GM18868 (cell line): Measurements from ENCODE around the gene CCDC82.

Experiments
- ATAC-seq: cut with Tn5 transposase; IDR thresholded peaks from one replicate; pipeline ENCODE4 v1.9.1; 2021; ENCODE audit warnings: mild to moderate bottlenecking, moderate library complexity; ENCODE audit not compliant: unreplicated experiment

CCDC82 gene

DNA sequence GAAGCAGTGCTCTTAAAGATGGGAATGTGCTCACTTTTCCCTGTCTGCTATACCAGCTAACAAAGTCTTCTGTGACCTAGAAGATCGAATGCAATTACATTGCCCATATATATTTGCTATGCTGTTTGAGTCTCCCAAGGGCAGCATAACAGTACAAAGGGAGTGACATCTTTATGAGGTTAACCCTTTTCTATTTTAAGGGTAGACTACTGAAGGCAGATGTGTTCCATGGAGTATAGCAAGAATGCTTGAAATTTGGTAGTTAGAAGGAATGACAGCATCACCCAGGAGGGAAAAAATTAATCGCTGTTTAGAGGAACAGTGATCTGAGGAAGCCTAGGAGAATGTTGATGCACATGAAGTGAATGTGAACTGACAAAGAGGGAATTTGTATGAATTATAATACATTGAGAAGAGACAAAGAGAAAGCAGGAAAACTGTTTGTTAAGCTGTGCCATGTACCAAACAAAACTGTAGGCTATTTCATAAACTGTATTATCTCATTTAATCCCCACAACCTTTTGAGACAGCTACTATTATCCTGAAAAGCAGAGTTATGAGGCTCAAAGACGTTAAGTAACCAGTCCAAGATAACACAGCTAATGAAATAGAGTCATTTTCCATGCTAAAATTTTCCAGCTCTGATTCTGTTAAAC lies 59.7 kb downstream of the CCDC82 start:
- no peak for ATAC-seq

DNA sequence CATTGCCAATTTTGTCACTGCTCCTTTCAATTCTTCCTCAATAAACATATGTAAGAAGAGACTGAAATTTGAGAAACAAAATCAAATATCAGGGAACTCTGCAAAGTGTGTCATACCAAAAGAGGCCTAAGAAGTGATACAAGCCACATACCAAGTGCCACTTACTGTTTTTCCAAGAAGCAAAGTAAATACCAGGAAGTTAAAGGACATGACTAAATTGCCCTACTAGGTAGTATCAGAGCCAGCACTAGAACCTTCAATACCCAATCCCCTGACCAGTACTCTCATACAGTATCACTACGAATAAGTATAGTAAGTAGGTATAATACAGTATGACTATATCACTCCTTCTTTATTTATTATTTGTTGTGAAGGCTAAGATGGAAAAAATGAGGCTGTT lies 60.3 kb downstream of the CCDC82 start:
- no peak for ATAC-seq

DNA sequence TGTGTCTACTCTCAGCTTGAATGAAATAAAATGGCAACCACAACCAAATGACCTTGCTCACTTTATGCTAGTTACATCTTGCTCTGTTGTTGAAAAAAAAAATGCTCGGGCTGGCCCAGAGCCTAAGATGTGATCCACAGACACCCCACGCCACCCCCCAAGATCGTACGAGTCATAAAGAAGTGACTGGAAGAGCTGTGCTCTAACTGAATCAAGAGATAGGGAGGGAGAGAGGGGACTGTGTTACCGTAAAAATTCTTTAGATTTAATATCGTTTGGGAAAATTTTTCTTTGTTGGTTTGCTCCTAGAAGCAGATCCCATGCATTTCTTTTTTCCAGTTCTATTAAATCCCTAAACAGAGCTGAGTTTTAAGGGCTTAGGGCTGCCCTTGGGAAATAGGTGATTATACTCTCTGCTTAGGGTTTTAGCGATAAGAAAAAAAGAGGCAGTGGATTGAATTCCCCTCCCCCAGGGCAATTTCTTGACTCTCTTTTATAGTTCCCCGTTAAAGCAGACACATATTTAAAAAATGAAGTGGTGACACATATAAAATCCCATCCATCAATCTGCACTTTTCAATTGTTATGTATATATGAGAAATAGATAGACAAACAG lies 61.2 kb downstream of the CCDC82 start:
- no peak for ATAC-seq

- no peak for ATAC-seq
These were observed 62.8 kb downstream of the CCDC82 start for GRCh38 chr11:96326959-96327358.

GRCh38 chr11:96324912-96325311 lies 64.8 kb downstream of the CCDC82 start:
- ATAC-seq = no peak

DNA sequence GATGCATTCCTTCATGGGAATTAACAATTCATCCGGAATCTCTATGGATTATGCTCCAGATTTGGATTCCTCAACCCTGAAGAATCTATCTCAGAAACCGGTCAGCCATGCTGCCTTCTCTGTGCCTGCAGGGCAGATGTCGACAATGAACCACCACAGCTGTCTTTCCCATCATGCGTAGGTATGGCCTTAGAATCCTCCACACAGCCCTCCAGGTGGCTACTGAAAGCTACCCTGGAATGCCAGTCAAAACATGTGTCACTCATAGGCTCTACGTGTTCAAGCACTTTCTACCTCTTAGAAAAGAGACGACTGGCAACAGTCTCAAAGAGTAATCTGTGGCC lies 66.1 kb downstream of the CCDC82 start:
- ATAC-seq = no peak

DNA sequence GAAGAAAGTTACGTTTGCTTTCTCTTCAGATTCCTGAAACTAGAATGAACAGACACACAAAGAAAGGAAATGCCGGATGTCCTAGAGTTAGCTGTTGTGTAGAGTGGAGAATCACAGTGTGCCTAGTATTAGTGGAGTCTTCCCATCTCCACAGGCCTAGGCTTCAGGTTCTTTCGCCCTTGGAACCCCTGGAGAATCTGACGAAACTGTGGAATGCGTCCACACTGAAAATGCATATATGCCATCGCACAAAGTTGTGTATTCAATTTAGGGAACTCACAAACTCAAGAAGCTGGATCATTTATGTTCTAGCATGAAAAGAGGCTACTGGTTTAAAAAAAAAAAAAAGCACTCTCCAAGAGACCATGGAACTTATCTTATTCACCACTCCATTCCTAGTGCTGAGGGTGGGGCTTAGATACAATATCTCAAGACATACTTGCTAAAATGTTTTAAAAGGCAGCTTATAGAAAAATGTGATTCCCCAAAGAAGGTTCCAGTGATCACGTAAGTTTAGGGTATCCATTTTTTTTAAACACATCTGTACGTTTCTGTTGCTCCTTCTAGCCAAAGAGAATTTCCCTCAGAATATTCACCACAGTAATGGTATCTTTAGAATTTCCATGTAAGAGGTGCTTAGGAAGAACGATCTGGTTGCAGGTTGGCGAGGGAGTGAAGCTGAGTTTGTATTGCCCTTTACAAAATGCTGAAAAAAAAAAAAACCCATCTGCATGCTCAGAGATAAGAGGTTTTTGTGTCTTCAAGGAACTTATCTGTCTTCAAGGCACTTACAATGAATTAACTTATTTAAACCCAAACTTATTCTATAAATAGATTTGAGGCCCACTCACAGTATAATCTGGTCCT lies 66.7 kb downstream of the CCDC82 start:
- ATAC-seq = no peak

DNA sequence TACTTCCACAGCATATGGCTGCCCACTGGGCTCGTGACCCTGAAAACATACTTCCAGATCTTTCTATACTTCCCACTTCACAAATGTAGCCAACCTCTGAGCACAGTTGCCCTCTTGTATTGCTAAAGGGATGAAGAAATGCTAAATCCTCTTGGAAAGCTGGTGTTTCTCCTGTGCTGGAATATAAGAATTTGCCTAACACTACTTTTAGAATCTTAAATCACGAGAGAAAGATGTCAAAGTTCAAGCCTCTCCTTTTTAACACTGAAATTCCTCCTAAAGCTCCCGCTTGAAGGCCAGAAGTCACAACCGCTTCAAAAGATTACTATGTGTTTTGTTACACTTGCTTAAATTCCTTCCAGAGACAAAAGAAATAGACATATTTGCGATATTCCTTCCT lies 68.6 kb downstream of the CCDC82 start:
- no peak for ATAC-seq

DNA sequence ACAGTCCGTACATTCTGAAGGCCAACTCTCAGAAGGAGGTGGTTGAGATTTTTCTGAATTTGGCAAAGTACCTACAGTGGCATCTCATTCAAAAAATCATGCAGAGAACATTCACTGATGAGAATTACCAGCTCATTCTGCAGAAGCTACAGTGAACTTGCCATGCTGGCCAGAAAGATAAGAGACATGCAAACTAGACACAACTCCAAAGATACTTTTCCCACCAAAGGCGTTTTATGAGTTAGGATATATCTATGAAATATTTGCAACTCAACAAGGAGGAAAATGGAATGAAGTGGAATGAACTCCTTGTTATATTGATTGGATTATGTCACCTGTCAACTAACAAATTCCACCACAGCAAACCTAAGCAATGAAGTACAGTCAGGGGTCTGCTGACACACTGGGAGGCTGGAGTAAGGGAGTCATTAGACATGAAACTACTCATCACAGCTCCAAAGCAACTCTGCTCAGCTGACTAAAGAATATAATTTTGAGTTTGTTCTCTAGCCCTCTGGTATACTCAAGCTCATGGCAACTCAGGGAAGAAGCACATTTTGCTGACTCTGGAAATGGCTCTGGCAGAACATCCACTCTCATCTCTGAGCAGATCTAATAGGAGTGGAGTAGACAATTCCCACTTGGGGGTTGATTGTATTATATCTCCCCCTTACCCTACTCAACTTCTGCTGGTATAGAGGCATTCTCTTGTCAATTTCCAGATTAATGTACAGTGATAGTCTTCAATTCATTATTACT lies 69.6 kb downstream of the CCDC82 start:
- ATAC-seq = no peak

DNA sequence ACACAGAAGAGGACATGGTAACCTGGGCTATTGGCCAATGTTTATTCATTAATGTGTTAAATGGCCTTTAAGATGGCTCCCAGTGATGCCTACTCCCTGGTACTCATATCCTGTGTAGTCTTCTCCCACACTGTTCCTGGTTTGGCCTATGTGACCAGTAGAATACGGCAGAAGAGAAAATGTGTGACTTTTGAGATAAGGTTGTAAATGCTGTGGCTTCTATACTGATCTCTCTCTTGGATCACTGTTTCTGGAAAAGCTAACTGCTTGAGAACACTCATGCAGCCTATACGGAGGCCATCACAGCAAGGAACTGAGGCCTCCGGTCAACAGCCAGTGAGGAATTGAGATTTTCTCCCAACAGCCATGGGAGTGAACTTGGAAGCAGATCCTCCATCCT lies 70.9 kb downstream of the CCDC82 start:
- no peak for ATAC-seq

DNA sequence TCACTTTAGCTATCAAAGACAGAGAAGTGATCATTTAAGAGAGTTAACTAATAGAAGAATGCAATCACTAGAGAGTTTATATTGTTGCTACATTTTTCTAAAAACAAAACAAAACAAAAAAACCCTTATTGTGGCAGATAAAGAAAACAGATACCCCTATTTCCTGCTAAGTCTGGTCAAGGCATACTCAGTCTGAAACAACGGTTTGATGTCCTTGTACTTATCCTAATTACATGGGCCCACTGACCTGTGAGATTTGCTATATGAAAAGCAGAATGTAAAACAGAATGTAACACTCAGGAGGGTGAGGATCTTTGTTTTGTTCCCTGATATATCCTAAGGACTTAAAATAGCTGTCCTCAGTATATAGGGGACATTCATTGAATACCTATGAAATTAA lies 71.3 kb downstream of the CCDC82 start:
- ATAC-seq = no peak

DNA sequence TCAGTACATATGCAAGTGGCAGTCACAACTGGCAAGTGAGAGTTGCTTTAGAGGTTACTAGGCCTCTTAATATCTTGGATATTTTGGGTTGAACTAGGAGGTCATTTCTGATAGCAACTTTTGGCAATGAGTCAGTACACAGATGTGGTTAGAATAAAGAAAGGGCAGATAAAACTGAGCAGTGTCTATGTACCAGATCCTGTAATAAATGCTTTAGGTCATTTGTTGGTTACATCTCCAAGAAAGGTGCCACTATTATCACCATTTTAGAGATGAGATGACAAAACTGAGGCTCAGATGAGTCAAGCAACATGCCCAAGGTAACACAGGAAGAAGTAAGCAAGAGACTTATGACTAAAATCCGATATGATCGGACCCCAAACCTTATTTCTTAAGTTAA lies 71.7 kb downstream of the CCDC82 start:
- ATAC-seq = peak; percentile 41

DNA sequence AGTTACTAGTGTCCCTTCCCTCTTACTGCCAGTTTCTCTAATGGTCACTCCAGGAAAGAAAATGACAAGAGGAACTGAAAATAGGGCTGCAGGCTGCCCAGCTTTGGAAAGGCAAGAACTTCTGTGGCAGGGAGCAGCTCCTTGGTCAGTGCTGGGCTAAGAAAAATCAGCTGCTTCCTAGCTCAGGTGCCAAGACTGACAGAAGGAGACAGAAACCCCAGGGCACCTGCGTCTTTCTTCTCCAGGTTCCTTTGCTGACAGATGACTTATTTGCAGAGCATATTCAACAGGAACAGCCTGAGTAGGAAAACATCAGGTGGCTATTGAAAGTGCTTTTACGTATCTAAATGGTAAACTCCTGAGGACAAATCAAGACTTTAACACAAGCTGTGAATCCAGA lies 72.1 kb downstream of the CCDC82 start:
- ATAC-seq = no peak

DNA sequence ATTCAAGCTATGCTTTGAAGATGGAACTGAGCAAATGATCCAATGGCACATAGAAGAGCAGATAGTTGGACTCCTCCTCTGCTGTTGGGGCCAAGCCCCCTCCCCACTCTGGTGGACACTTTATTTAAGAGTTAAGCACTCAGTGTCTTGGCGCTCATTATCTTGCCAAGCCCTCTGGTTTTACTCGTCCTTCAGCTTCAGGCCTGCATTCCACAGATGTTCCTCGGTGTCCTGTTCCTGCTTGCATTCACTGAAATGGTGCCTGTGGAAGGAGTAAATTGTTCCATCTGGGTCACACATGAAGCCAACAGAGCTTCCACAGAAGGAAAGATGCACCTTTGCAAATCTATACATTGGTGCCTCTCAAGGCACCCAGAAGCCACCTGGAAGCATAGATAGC lies 72.8 kb downstream of the CCDC82 start:
- no peak for ATAC-seq

- ATAC-seq = no peak
These were observed 74.2 kb downstream of the CCDC82 start for GRCh38 chr11:96315476-96315875.

DNA sequence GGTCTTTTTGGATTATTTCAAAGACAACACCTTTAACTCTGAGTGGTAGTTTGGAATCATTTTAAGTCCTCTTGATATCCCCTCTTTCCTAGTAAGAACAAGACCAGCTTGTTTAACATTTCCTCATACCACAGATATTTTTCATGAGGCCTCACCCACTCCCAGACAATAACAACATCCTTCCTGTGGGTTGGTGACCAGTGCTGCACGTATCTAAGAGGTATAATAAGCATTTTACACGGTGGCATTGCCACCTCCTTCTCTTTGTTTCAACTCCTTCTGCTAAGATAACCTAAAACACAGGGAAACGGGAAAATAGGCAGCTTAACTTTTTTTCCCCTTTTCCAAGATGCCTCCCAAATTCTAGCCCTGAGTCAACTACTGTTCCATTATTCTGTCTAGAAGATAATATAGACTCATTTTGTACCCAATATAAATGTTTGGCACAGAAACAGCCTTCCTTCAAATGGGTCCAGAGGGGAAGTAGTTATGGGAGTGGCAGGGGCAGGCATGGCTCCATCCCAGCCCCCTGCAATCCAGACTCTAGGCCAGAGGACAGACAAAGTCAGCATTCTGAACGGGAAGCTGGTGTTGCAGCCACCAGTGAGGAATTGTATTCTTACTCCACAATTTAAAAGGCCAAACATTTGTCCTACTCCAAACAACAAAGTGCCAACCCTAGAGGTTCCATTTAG lies 75.2 kb downstream of the CCDC82 start:
- no peak for ATAC-seq

GRCh38 chr11:96313163-96313562 lies 76.5 kb downstream of the CCDC82 start:
- ATAC-seq = no peak

GRCh38 chr11:96311120-96311568 lies 78.6 kb downstream of the CCDC82 start:
- ATAC-seq = no peak

GRCh38 chr11:96310236-96310635 lies 79.5 kb downstream of the CCDC82 start:
- ATAC-seq = no peak

DNA sequence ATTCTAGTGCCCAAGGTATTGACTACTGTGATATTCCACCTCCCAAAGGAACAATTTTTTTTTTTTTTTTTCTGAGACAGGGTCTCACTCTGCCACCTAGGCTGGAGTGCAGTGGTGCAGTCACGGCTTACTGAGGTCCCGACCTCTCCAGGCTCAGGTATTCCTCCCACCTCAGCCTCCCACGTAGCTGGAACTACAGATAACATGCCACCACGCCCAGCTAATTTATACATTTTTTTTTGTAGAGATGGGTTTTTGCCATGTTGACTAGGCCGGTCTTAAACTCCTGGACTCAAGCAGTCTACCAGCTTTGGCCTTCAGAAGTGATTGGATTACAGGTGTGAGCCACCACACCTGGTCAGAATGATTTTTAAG lies 80.1 kb downstream of the CCDC82 start:
- no peak for ATAC-seq
